ENCODE data around the gene KRT84. TPM values are rescaled to one million over a fixed set of nuclear protein-coding genes. Genes with fewer than 3 reads are reported as not detected.

KRT84 gene
- total RNA-seq, 1 donor from 2014 or later: not detected

DNA sequence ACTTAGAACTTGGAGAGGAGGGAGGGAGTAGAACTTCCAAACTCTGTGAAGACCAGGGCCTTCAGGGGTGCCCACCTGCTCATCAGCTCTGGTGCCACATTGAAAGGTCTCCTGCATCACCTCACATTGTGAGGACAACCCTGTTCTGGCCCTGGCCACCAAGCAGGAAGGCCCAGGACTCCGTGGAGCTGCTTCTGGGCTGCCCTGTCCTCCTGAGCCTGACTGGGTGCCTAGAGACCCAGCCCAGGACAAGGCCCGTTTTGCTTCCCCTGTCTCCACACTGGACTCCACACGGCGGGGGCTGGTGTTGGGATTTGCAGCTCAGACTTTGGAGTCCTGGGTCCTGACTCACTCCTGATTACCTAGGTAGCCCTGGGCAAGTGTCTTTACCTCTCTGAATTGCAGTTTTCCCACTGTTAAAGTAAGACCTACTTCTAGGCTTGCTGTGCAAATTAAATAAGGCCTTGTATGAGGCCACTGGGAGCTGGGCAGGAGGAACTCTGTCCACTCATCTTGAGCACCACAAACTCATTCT, 33.2 kb upstream of the KRT84 start:
- H3K4me3 ChIP-seq (ENCODE audit: low read depth, low read length): no peak overlapping the region
- TF ChIP-seq, protein P1, sequence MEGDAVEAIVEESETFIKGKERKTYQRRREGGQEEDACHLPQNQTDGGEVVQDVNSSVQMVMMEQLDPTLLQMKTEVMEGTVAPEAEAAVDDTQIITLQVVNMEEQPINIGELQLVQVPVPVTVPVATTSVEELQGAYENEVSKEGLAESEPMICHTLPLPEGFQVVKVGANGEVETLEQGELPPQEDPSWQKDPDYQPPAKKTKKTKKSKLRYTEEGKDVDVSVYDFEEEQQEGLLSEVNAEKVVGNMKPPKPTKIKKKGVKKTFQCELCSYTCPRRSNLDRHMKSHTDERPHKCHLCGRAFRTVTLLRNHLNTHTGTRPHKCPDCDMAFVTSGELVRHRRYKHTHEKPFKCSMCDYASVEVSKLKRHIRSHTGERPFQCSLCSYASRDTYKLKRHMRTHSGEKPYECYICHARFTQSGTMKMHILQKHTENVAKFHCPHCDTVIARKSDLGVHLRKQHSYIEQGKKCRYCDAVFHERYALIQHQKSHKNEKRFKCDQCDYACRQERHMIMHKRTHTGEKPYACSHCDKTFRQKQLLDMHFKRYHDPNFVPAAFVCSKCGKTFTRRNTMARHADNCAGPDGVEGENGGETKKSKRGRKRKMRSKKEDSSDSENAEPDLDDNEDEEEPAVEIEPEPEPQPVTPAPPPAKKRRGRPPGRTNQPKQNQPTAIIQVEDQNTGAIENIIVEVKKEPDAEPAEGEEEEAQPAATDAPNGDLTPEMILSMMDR (conservative IDR thresholded peaks at IDR 0.05; ENCODE audit: low read depth, low read length): no peak
- no peak for DNase-seq (ENCODE audit: low read depth)

DNA sequence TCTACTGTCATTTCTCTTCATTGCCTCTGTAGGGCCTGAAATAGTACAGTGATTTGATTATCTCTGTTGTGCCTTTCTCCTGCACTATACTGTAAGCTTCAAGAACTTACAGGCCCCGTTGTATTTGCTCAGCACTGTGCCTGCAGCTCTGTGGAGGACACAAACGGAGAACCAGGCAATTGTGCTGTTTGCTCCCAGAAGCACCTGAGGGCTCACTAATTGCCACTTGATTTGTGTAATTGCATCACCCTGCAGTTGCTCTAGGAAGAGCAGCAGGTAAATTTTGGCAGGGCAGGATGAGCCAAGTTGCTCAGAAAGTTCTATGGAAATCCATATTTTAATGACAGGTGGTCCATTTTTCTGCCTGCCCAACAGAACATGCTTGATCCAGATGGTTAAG, 32.3 kb upstream of the KRT84 start:
- TF ChIP-seq, protein P1 (conservative IDR thresholded peaks at IDR 0.05; ENCODE audit: low read depth, low read length): no peak
- no peak for DNase-seq (ENCODE audit: low read depth)
- H3K4me3 ChIP-seq (ENCODE audit: low read depth, low read length): no peak overlapping the region

DNA sequence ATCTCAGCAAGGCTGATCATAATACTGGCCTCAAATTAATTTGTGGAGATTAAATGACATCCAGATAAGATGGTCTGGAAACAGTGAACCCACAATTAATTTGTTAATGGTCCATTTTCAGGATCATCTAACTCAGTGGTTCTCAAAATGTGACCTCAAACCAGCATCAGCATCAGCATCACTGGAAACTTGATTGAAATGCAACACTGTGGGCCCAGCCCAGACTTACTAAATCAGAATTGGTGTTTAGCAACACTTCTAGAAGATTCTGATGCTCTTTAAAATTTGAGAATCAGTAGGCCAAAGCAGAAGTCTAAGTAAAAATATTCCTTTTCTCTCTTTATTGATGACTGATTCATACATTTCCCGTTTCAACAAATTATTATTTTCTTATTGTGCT, 31.3 kb upstream of the KRT84 start:
- DNase-seq (ENCODE audit: low read depth): no peak
- TF ChIP-seq, protein P1 (conservative IDR thresholded peaks at IDR 0.05; ENCODE audit: low read depth, low read length): no peak
- no peak overlapping the region for H3K4me3 ChIP-seq (ENCODE audit: low read depth, low read length)

DNA sequence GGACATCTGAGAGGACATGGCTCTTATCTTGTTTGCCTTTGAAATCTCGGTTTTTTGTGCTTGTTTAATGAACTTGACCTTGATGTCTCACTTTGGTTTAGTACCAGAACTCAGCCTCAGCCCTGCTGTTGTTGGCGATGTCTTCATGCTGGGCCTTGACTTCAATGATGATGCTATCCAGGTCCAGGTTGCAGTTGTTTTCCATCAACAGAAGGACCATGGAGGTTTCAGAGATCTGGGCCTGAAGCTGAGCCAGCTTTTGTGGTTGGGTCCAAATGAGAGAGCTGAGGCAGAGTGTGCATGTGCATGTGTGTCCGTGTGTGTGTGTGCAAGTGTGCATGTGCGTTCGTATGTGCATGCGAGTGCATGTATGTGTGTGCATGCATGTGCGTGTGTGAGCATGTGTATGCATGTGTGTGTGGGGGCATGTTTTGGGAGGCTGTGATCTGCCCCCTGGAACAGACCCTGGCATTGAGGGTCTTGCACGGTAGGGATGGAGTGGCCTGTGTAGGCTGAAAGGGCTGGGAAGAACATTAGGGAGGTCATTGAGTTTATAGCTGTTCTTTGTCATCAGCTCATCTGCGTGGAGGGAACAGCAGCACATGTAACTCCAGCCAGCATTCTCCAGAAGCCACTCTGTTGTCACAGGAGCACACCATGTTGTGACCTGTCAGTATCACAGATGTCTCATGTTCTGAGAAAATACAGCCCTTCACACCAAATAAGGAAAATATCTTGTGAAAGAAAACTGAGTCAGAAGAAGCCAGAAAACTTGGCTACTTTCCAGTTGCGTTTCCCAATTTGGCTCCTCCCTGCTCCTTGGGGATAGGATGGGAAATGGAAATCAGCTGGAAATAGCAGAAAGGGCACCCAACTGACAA, 30.7 kb upstream of the KRT84 start:
- TF ChIP-seq, protein P1 (conservative IDR thresholded peaks at IDR 0.05; ENCODE audit: low read depth, low read length): no peak
- DNase-seq (ENCODE audit: low read depth): no peak
- H3K4me3 ChIP-seq (ENCODE audit: low read depth, low read length): no peak overlapping the region

DNA sequence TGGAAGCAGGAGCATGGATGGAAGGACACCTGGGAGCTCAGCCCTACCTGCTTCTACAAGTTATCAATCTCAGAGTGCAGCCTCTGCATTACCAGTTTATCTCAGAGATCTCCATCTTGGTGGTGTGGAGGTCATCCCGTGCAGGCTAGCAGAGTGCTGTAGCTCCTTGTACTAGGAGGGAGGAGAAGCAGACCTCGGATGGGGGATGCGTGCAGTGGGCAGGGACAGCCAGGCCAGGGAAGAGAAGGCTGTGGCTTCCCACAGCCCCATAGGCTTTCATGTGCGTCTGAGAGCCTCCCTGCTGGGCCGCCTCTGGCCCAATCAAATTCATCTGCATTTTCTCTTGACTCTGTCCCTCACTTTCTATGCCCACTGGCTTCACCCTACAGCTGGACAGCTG, 29.5 kb upstream of the KRT84 start:
- TF ChIP-seq, protein P1 (conservative IDR thresholded peaks at IDR 0.05; ENCODE audit: low read depth, low read length): no peak

DNA sequence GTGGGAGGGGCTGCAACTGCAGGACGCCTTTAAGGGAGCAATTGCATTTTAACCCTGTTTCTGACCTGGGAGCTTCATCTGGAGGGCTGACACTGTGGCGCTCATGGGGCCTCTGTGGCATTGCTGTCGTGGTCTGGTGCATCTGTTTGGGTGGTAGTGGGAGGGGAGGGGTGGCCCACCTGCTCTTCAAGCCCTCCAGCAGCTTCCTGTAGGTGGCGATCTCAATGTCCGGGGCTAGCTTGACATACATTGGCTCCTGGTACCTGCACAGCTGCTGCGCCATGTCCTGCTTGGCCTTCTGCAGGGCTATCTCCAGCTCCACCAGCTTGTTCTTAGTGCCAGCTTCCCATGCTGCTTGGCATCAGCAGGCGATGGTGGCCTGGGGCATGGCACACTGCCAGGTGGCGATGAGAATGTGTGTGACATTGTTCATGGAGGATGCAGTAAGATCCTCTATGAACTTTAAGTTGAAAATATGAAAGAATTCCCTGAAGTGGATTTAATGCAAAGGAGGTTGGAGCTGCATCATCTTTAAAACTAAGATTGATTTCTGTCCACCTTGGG, 28.4 kb upstream of the KRT84 start:
- H3K4me3 ChIP-seq (ENCODE audit: low read depth, low read length): no peak overlapping the region
- TF ChIP-seq, protein P1 (conservative IDR thresholded peaks at IDR 0.05; ENCODE audit: low read depth, low read length): no peak
- DNase-seq (ENCODE audit: low read depth): no peak

More for the DNA sequence above, 29.5 kb upstream of the KRT84 start:
- H3K4me3 ChIP-seq (ENCODE audit: low read depth, low read length): no peak overlapping the region
- DNase-seq (ENCODE audit: low read depth): no peak

All from epithelial cell of proximal tubule (primary cell).